Brain microvascular endothelial cell (primary cell): ENCODE data around the gene FBXO38.

ENCODE experiments used
- DNase-seq: peaks from one replicate; pipeline ENCODE4 v3.0.0-alpha.2; 2020
- H3K27ac ChIP-seq: fragments of 250-450 bp; sonication (Bioruptor Pico); 2 replicates; pipeline ENCODE4 v1.5.1; 2020; ENCODE audit warnings: mild to moderate bottlenecking, moderate library complexity
- H3K27me3 ChIP-seq: fragments of 250-450 bp; sonication (Bioruptor Pico); replicated peaks from 2 replicates; pipeline ENCODE4 v1.5.1; 2020; ENCODE audit warnings: mild to moderate bottlenecking
- H3K36me3 ChIP-seq: fragments of 250-450 bp; sonication (Bioruptor Pico); replicated peaks from 2 replicates; pipeline ENCODE4 v1.5.1; 2020; ENCODE audit warnings: mild to moderate bottlenecking
- H3K4me3 ChIP-seq: 2 replicates; pipeline ENCODE4 v1.5.1; 2011; ENCODE audit warnings: low read depth, mild to moderate bottlenecking, control low read depth, low read length, moderate library complexity
- in situ Hi-C: cut with HindIII; loops from 2 replicates; pipeline ENCODE4 v1.10.0; 2017; ENCODE audit warnings: low sequenced_read_pairs, low pct_ligation_motif_present
- TF ChIP-seq, protein P1 (sequence below): IDR thresholded peaks from 2 replicates; pipeline ENCODE4 v1.5.1; 2011; ENCODE audit warnings: low read depth, mild to moderate bottlenecking, moderate library complexity, low read length, control low read depth, inconsistent platforms; ENCODE audit errors: missing control alignments

The FBXO38 gene, protein sequence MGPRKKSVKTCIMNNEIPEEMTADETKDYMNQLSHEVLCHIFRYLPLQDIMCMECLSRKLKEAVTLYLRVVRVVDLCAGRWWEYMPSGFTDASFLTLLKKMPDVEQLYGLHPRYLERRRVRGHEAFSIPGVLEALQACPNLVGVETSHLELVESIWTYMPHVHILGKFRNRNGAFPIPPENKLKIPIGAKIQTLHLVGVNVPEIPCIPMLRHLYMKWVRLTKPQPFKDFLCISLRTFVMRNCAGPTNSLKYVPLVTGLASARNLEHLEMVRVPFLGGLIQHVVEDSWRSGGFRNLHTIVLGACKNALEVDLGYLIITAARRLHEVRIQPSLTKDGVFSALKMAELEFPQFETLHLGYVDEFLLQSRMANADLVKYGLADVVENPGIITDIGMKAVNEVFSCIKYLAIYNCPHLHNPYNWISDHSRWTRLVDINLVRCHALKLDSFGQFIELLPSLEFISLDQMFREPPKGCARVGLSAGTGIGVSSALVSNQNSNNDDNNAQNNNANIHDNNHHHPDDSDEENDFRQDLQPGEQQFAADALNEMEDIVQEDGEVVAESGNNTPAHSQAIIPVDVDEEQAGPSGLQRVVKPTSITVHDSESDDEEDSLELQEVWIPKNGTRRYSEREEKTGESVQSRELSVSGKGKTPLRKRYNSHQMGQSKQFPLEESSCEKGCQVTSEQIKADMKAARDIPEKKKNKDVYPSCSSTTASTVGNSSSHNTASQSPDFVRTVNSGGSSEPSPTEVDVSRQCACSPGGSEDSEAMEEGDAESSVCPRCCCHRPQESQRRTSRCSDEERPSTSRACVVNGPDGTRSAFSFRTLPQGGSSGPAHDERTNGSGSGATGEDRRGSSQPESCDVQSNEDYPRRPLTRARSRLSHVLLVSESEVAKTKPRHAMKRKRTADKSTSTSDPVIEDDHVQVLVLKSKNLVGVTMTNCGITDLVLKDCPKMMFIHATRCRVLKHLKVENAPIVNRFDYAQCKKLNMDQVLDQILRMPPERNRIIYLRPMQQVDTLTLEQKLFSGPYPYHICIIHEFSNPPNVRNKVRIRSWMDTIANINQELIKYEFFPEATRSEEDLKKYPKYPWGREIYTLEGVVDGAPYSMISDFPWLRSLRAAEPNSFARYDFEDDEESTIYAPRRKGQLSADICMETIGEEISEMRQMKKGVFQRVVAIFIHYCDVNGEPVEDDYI

DNA sequence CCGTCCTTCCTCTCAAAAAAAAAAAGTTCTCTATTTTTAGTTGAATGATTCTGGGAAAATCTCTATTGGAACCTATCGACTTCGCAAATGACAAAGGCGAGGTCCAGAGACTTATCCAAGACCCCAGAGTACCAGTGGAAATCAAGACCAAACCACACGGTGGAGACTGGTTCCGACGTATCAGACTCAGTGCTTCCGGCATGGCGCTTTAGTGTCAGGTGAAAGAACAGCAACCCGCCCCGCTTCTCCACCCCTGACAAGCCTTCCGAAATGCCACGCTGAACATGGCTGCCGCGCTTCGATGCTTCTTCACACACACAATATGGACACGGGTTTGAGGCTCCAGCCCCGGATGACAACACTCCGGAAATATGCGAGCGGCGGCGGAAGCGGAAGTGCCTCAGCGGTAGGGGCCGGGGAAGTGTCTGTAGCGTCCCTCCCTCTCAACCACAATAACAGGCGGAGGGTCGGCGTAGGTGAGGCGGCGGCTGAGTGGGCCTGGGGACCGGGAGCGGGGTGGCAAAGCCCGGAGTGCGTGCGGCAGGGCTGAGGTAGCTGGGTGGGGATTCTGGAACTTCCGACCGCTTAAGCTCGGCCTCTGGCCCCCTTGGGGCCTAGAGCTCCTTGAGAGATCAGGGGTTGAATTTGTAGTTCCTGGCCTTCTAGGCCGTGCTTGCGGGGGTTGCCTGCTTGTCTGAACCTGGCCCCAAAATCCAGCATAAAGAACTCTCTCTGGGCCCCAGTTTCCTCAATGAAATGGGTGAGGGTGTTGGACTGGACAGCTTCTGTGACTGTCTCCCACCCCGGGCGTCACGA is at the start of gene FBXO38:
Gene FBXO38, plus strand, starts transcription at position 395 of the 816 bp plus-strand sequence. CDS start 10,819 bp downstream, outside the sequence.
- Histone ChIP-seq H3K27me3 (no peaks in the 10 kb centered on the region), H3K36me3 (no peaks in the 10 kb centered on the region), H3K4me3 (peak within 1 kb of the TSS; percentile 88), H3K27ac (peak within 1 kb of the TSS; percentile 80)
- in situ Hi-C loops: no loop called here
- TF ChIP-seq, protein P1, sequence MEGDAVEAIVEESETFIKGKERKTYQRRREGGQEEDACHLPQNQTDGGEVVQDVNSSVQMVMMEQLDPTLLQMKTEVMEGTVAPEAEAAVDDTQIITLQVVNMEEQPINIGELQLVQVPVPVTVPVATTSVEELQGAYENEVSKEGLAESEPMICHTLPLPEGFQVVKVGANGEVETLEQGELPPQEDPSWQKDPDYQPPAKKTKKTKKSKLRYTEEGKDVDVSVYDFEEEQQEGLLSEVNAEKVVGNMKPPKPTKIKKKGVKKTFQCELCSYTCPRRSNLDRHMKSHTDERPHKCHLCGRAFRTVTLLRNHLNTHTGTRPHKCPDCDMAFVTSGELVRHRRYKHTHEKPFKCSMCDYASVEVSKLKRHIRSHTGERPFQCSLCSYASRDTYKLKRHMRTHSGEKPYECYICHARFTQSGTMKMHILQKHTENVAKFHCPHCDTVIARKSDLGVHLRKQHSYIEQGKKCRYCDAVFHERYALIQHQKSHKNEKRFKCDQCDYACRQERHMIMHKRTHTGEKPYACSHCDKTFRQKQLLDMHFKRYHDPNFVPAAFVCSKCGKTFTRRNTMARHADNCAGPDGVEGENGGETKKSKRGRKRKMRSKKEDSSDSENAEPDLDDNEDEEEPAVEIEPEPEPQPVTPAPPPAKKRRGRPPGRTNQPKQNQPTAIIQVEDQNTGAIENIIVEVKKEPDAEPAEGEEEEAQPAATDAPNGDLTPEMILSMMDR: no peak
- DNase-seq: peak; percentile 97

DNA sequence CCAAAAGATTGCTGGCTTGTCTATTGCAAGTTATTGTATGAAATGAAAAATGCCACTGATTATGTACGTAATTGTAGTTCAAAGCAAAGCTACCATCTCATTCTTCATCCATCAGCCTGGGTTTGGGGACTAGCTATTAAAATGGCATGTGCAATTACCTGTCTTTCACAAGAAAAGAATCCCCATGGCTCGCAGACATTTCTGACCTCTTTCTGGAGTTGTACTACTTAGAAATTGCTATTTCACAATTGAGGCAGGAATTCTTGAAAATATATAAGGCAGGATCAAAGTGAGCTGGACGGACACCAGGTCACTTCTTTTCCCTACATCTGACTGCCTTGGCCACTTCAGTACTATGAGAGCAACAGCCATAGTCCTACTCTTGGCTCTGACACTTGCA is 48.5 kb upstream of the FBXO38 start, which contains the start of gene SPINK9:
Gene SPINK9, plus strand, starts transcription at position 301 of the 400 bp plus-strand sequence. Its CDS starts 55 bp downstream, at position 356.
- Histone ChIP-seq H3K27ac (no peak within 1 kb of the TSS), H3K36me3 (no peaks in the 10 kb centered on the region)
- no peak for DNase-seq

DNA sequence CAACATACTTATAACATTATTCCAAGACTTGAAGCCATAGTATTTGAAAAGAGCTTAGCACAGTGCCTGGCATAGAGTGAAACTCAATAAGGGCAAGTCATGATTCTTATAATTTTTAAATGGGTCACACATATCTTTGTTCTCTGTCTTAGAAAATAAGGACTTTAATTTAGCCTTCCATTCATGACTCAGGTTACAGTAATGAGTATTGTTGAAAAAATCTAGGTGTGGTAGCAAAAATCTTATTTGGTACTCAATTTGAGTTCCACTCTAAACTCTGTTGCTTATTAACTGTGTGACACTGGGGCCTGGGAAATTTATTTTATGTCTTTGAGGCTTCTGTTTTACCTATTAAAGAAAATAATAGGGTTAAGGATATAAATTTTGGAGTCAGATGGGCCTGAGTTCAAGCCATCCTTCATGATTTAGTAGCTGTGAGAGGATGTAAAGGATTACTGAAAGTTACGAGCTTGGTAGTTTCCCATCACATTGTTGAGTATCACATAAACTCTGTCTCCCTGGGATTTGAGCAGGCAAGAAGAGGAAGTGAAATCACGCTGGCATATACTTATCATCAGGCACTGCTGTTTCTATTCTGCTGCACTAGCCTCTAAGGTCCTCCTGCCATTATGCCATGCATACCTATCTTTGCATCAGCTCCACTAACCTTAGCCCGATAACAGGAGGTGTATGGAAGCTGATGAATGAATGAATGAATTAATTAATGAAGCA is 46.9 kb upstream of the FBXO38 start:
- H3K4me3 ChIP-seq: no peak overlapping the region

More for the DNA sequence above, 48.5 kb upstream of the FBXO38 start, which contains the start of gene SPINK9:
- TF ChIP-seq, protein P1: no peak
- Histone ChIP-seq H3K27me3 (no peaks in the 10 kb centered on the region), H3K4me3 (no peak within 1 kb of the TSS)
- in situ Hi-C loops: no loop called here

DNA sequence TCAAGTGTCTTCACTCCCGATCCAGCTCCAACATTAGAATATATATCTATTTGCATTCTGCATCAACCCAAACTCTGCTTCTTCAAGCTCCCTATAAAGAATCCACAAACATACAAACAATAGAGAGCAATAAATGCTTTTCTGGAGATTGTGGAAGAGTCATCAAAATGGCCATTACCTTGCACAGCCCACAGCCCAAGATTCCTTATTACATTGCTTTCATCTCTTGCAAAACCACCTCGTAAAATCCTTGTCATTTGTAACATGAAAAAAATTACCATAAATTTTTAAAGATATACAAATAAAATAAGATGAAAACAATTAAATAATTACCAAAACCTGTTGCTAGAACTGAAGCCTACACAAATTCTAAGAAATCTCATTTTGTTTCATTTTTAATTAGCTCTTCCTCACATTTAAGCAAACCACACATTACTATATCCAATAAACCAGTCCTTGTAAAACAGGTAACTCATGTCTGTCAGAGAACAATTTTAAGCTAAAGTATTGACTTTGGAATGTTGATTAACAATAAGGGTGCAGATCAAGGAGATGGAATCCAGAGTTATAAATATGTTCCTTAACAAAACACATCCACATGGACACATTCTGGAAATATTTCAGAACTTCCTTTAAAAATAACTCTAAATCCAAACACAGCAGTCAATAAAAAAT is 41.2 kb upstream of the FBXO38 start:
- Histone ChIP-seq H3K4me3 (no peak overlapping the region), H3K27ac (no peak overlapping the region), H3K27me3 (no peaks in the 10 kb centered on the region), H3K36me3 (no peaks in the 10 kb centered on the region)
- in situ Hi-C loops: no loop called here
- no peak for DNase-seq
- TF ChIP-seq, protein P1: no peak

More for the DNA sequence above, 46.9 kb upstream of the FBXO38 start:
- TF ChIP-seq, protein P1: no peak
- no peaks in the 10 kb centered on the region for H3K36me3 ChIP-seq
- no peak for DNase-seq
- in situ Hi-C loops: no loop called here
- H3K27me3 ChIP-seq: no peaks in the 10 kb centered on the region
- H3K27ac ChIP-seq: no peak overlapping the region
